GM23338 (cell line): ENCODE measurements around the gene TMX2. TPM values are rescaled to one million over a fixed set of nuclear protein-coding genes. Genes with fewer than 3 reads are reported as not detected.

ENCODE experiments used
- ATAC-seq: fragments of 200-7000 bp; cut with Tn5 transposase; 3 replicates; pipeline ENCODE4 v1.9.1; 2020
- DNase-seq: peaks from one replicate; pipeline ENCODE4 v3.0.0-alpha.2; 2015; ENCODE audit warnings: low spot score
- H2AFZ ChIP-seq: fragments of 200-600 bp; sonication (generic); 2 replicates; pipeline ENCODE4 v1.8.0; 2016; ENCODE audit warnings: antibody characterized with exemption, mild to moderate bottlenecking, moderate library complexity
- H3F3A ChIP-seq: fragments of 200-600 bp; sonication (generic); replicated peaks from 2 replicates; pipeline ENCODE4 v1.8.0; 2017; ENCODE audit warnings: antibody characterized with exemption, mixed run types, low read depth
- H3K27ac ChIP-seq: fragments of 200-600 bp; sonication (generic); 2 replicates; pipeline ENCODE4 v1.6.1; 2016; ENCODE audit warnings: low read depth
- H3K27me3 ChIP-seq: fragments of 200-600 bp; sonication (generic); 2 replicates; pipeline ENCODE4 v1.8.0; 2016; ENCODE audit warnings: mild to moderate bottlenecking, mixed run types, moderate library complexity; ENCODE audit not compliant: insufficient read depth
- H3K36me3 ChIP-seq: fragments of 200-600 bp; sonication (generic); 2 replicates; pipeline ENCODE4 v1.8.0; 2016; ENCODE audit warnings: mild to moderate bottlenecking; ENCODE audit not compliant: insufficient read depth
- H3K4me1 ChIP-seq: fragments of 200-600 bp; sonication (generic); 2 replicates; pipeline ENCODE4 v1.8.0; 2016; ENCODE audit warnings: mild to moderate bottlenecking, moderate library complexity; ENCODE audit not compliant: insufficient read depth
- H3K4me2 ChIP-seq: fragments of 200-600 bp; sonication (generic); 2 replicates; pipeline ENCODE4 v1.7.1; 2017; ENCODE audit warnings: mixed run types
- H3K4me3 ChIP-seq: fragments of 200-600 bp; sonication (generic); 2 replicates; pipeline ENCODE4 v1.6.1; 2016; ENCODE audit warnings: mixed run types
- H3K79me2 ChIP-seq: fragments of 200-600 bp; sonication (generic); replicated peaks from 2 replicates; pipeline ENCODE4 v1.8.0; 2017; ENCODE audit warnings: mild to moderate bottlenecking; ENCODE audit not compliant: insufficient read depth
- H3K9me2 ChIP-seq: fragments of 200-600 bp; sonication (generic); 2 replicates; pipeline ENCODE4 v1.8.0; 2017; ENCODE audit not compliant: insufficient read depth
- H4K20me1 ChIP-seq: fragments of 200-600 bp; sonication (generic); replicated peaks from 2 replicates; pipeline ENCODE4 v1.8.0; 2017; ENCODE audit warnings: mild to moderate bottlenecking; ENCODE audit not compliant: insufficient read depth
- H3K27ac Mint-ChIP-seq: 2 replicates; pipeline ENCODE4 v1.8.0; 2020; ENCODE audit warnings: inconsistent platforms, mild to moderate bottlenecking, moderate library complexity, mixed read lengths
- H3K27me3 Mint-ChIP-seq: 3 replicates; pipeline ENCODE4 v1.8.0; 2022; ENCODE audit warnings: low read depth, mild to moderate bottlenecking, moderate library complexity, mixed read lengths, inconsistent platforms; ENCODE audit not compliant: insufficient read depth, poor library complexity
- H3K36me3 Mint-ChIP-seq: 3 replicates; pipeline ENCODE4 v1.8.0; 2021; ENCODE audit warnings: low read depth, mild to moderate bottlenecking, inconsistent platforms, moderate library complexity, mixed read lengths
- H3K4me1 Mint-ChIP-seq: 3 replicates; pipeline ENCODE4 v1.8.0; 2020; ENCODE audit warnings: mild to moderate bottlenecking, inconsistent platforms, mixed read lengths
- H3K4me3 Mint-ChIP-seq: 3 replicates; pipeline ENCODE4 v1.8.0; 2021; ENCODE audit warnings: moderate library complexity, mild to moderate bottlenecking, inconsistent platforms, mixed read lengths
- H3K9me3 Mint-ChIP-seq: 3 replicates; pipeline ENCODE4 v1.8.0; 2020; ENCODE audit warnings: moderate library complexity, mild to moderate bottlenecking, inconsistent platforms, mixed read lengths
- EZH2phosphoT487 ChIP-seq: fragments of 200-600 bp; sonication (generic); IDR thresholded peaks from one replicate; pipeline ENCODE4 v1.8.1; 2018; ENCODE audit warnings: antibody characterized with exemption; ENCODE audit not compliant: unreplicated experiment
- JUNB ChIP-seq: IDR thresholded peaks from one replicate; pipeline ENCODE4 v1.6.1; 2016; ENCODE audit warnings: antibody characterized with exemption; ENCODE audit not compliant: unreplicated experiment
- NANOG ChIP-seq: IDR thresholded peaks from 2 replicates; pipeline ENCODE4 v1.6.1; 2016; ENCODE audit warnings: antibody characterized with exemption, borderline replicate concordance
- STAT1 ChIP-seq: IDR thresholded peaks from one replicate; pipeline ENCODE4 v1.6.1; 2016; ENCODE audit warnings: antibody characterized with exemption; ENCODE audit not compliant: unreplicated experiment
- ZNF114 ChIP-seq: fragments of 250-450 bp; sonication (Bioruptor Pico); IDR thresholded peaks from 2 replicates; pipeline ENCODE4 v1.5.0; 2020; ENCODE audit warnings: mild to moderate bottlenecking, moderate library complexity
- ZNF331 ChIP-seq: fragments of 250-450 bp; sonication (Bioruptor Pico); IDR thresholded peaks from 2 replicates; pipeline ENCODE4 v1.5.0; 2020; ENCODE audit warnings: low read depth, mild to moderate bottlenecking, moderate library complexity
- polyA plus RNA-seq: library from polyadenylated mRNA; unstranded; fragments of >200 nt; fragmentation: Nextera tagmentation; extraction: Ambion mirVana; gene quantifications from 2 replicates; pipeline ENCODE4 v1.2.1, GENCODE V29; 2016
- total RNA-seq: library from RNA; depleted of rRNA; stranded (reverse); fragments of >200 nt; shearing (Covaris generic); gene quantifications from 2 replicates; pipeline ENCODE4 v1.2.3, GENCODE V29; 2014
- TF ChIP-seq, protein P1 (sequence below): IDR thresholded peaks from one replicate; pipeline ENCODE4 v1.6.1; 2018; ENCODE audit warnings: antibody characterized with exemption; ENCODE audit not compliant: unreplicated experiment
- TF ChIP-seq, protein P2 (sequence below): IDR thresholded peaks from 2 replicates; pipeline ENCODE4 v1.6.1; 2016; ENCODE audit warnings: antibody characterized with exemption
- TF ChIP-seq, protein P3 (sequence below), 2 experiments: fragments of 200-600 bp in 1 of 2; sonication (generic) in 1 of 2; conservative IDR thresholded peaks; 2 replicates each; pipeline versions ENCODE4 v1.5.1 to v1.6.1; 2016 to 2017; ENCODE audit warnings: antibody characterized with exemption in 2 of 2, low read depth in 2 of 2, mild to moderate bottlenecking in 2 of 2, moderate library complexity in 1 of 2
- TF ChIP-seq, protein P4 (sequence below): fragments of 250-450 bp; sonication (Bioruptor Pico); IDR thresholded peaks from 2 replicates; pipeline ENCODE4 v1.5.0; 2020; ENCODE audit warnings: mild to moderate bottlenecking, moderate library complexity

The TMX2 gene
- total and polyA plus RNA-seq, 2 experiments from 2014 or later: 59.2 to 69.3 TPM

DNA sequence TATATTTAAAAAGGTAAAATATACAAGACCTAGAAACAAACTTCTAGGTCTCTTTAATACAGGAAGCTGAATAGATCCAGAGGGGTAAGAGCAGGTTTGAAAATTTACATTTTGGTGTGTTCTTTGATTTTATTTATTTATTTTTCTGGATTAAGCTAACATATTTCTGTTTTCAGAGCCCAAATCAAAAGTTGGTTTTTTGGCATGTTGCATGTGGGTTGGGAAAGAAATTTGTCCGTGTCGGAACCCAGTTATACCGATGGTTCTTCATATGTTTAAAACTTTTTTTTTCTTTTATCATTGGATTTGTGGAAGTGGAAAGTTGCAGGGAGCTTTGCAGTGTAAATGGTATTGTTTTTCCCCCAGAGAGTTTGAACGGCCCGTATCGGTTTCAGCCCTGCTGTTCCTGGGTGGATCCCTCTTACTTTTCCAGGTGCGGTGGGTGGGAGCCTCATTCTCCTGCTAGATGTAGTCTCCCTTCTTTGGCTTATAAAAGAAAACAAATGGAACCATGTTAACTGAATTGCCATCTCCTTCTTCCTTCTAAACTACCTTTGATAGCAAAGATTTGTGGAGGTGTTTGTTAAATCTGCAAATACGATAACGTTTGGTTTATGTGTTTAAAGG, 50.0 kb downstream of the TMX2 start:
- H2AFZ ChIP-seq: no peak overlapping the region

More for the DNA sequence above, 50.0 kb downstream of the TMX2 start:
- H3K4me1 ChIP-seq: peaks cover 17% of the 10 kb centered on the region
- ATAC-seq: peak; percentile 45; the same call in 2 of the 3 replicates
- H3K9me2 ChIP-seq: no peaks in the 10 kb centered on the region
- TF ChIP-seq NANOG: no peak
- TF ChIP-seq, protein P1, sequence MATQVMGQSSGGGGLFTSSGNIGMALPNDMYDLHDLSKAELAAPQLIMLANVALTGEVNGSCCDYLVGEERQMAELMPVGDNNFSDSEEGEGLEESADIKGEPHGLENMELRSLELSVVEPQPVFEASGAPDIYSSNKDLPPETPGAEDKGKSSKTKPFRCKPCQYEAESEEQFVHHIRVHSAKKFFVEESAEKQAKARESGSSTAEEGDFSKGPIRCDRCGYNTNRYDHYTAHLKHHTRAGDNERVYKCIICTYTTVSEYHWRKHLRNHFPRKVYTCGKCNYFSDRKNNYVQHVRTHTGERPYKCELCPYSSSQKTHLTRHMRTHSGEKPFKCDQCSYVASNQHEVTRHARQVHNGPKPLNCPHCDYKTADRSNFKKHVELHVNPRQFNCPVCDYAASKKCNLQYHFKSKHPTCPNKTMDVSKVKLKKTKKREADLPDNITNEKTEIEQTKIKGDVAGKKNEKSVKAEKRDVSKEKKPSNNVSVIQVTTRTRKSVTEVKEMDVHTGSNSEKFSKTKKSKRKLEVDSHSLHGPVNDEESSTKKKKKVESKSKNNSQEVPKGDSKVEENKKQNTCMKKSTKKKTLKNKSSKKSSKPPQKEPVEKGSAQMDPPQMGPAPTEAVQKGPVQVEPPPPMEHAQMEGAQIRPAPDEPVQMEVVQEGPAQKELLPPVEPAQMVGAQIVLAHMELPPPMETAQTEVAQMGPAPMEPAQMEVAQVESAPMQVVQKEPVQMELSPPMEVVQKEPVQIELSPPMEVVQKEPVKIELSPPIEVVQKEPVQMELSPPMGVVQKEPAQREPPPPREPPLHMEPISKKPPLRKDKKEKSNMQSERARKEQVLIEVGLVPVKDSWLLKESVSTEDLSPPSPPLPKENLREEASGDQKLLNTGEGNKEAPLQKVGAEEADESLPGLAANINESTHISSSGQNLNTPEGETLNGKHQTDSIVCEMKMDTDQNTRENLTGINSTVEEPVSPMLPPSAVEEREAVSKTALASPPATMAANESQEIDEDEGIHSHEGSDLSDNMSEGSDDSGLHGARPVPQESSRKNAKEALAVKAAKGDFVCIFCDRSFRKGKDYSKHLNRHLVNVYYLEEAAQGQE: no peak
- TF ChIP-seq, protein P2, sequence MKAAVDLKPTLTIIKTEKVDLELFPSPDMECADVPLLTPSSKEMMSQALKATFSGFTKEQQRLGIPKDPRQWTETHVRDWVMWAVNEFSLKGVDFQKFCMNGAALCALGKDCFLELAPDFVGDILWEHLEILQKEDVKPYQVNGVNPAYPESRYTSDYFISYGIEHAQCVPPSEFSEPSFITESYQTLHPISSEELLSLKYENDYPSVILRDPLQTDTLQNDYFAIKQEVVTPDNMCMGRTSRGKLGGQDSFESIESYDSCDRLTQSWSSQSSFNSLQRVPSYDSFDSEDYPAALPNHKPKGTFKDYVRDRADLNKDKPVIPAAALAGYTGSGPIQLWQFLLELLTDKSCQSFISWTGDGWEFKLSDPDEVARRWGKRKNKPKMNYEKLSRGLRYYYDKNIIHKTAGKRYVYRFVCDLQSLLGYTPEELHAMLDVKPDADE: no peak
- no peak for TF ChIP-seq JUNB
- no peak for TF ChIP-seq ZNF331 (CRISPR knock-in tag)
- TF ChIP-seq, protein P3, sequence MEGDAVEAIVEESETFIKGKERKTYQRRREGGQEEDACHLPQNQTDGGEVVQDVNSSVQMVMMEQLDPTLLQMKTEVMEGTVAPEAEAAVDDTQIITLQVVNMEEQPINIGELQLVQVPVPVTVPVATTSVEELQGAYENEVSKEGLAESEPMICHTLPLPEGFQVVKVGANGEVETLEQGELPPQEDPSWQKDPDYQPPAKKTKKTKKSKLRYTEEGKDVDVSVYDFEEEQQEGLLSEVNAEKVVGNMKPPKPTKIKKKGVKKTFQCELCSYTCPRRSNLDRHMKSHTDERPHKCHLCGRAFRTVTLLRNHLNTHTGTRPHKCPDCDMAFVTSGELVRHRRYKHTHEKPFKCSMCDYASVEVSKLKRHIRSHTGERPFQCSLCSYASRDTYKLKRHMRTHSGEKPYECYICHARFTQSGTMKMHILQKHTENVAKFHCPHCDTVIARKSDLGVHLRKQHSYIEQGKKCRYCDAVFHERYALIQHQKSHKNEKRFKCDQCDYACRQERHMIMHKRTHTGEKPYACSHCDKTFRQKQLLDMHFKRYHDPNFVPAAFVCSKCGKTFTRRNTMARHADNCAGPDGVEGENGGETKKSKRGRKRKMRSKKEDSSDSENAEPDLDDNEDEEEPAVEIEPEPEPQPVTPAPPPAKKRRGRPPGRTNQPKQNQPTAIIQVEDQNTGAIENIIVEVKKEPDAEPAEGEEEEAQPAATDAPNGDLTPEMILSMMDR (conservative IDR thresholded peaks at IDR 0.05; ENCODE audit: low read depth in 2 of 2): no peak
- no peak for TF ChIP-seq ZNF114 (CRISPR knock-in tag)
- TF ChIP-seq STAT1: no peak
- TF ChIP-seq EZH2phosphoT487: no peak
- TF ChIP-seq, protein P4, sequence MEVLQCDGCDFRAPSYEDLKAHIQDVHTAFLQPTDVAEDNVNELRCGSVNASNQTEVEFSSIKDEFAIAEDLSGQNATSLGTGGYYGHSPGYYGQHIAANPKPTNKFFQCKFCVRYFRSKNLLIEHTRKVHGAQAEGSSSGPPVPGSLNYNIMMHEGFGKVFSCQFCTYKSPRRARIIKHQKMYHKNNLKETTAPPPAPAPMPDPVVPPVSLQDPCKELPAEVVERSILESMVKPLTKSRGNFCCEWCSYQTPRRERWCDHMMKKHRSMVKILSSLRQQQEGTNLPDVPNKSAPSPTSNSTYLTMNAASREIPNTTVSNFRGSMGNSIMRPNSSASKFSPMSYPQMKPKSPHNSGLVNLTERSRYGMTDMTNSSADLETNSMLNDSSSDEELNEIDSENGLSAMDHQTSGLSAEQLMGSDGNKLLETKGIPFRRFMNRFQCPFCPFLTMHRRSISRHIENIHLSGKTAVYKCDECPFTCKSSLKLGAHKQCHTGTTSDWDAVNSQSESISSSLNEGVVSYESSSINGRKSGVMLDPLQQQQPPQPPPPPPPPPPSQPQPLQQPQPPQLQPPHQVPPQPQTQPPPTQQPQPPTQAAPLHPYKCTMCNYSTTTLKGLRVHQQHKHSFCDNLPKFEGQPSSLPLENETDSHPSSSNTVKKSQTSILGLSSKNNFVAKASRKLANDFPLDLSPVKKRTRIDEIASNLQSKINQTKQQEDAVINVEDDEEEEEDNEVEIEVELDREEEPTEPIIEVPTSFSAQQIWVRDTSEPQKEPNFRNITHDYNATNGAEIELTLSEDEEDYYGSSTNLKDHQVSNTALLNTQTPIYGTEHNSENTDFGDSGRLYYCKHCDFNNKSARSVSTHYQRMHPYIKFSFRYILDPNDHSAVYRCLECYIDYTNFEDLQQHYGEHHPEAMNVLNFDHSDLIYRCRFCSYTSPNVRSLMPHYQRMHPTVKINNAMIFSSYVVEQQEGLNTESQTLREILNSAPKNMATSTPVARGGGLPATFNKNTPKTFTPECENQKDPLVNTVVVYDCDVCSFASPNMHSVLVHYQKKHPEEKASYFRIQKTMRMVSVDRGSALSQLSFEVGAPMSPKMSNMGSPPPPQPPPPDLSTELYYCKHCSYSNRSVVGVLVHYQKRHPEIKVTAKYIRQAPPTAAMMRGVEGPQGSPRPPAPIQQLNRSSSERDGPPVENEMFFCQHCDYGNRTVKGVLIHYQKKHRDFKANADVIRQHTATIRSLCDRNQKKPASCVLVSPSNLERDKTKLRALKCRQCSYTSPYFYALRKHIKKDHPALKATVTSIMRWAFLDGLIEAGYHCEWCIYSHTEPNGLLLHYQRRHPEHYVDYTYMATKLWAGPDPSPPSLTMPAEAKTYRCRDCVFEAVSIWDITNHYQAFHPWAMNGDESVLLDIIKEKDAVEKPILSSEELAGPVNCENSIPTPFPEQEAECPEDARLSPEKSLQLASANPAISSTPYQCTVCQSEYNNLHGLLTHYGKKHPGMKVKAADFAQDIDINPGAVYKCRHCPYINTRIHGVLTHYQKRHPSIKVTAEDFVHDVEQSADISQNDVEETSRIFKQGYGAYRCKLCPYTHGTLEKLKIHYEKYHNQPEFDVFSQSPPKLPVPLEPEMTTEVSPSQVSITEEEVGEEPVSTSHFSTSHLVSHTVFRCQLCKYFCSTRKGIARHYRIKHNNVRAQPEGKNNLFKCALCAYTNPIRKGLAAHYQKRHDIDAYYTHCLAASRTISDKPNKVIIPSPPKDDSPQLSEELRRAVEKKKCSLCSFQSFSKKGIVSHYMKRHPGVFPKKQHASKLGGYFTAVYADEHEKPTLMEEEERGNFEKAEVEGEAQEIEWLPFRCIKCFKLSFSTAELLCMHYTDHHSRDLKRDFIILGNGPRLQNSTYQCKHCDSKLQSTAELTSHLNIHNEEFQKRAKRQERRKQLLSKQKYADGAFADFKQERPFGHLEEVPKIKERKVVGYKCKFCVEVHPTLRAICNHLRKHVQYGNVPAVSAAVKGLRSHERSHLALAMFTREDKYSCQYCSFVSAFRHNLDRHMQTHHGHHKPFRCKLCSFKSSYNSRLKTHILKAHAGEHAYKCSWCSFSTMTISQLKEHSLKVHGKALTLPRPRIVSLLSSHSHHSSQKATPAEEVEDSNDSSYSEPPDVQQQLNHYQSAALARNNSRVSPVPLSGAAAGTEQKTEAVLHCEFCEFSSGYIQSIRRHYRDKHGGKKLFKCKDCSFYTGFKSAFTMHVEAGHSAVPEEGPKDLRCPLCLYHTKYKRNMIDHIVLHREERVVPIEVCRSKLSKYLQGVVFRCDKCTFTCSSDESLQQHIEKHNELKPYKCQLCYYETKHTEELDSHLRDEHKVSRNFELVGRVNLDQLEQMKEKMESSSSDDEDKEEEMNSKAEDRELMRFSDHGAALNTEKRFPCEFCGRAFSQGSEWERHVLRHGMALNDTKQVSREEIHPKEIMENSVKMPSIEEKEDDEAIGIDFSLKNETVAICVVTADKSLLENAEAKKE (CRISPR knock-in tag): no peak
- H3K4me2 ChIP-seq: peak overlapping the region; percentile 82
- H3K27ac Mint-ChIP-seq: peak overlapping the region; percentile 99
- H3K27ac ChIP-seq: peak overlapping the region; percentile 98
- H3F3A ChIP-seq: no peaks in the 10 kb centered on the region
- H3K79me2 ChIP-seq: peaks cover 56% of the 10 kb centered on the region
- no peaks in the 10 kb centered on the region for H3K9me3 Mint-ChIP-seq
- peaks cover 3% of the 10 kb centered on the region for H3K27me3 Mint-ChIP-seq
- H3K4me1 Mint-ChIP-seq: peaks cover 26% of the 10 kb centered on the region
- peak overlapping the region; percentile 62 for H3K4me3 ChIP-seq
- H3K4me3 Mint-ChIP-seq: peak overlapping the region; percentile 98
- peaks cover 8% of the 10 kb centered on the region for H4K20me1 ChIP-seq
- H3K36me3 Mint-ChIP-seq: peaks cover 11% of the 10 kb centered on the region; the same call in 2 of the 3 replicates
- no peak for DNase-seq
- H3K27me3 ChIP-seq: no peaks in the 10 kb centered on the region
- no peaks in the 10 kb centered on the region for H3K36me3 ChIP-seq
